Suprapubic skin (tissue), 4 donors: ENCODE results near the gene GPLD1. TPM values are rescaled to one million over a fixed set of nuclear protein-coding genes. Genes with fewer than 3 reads are reported as not detected.

Source experiments
- DNase-seq, 2 donors: peaks; one replicate each; pipeline ENCODE4 v3.0.0-alpha.2; 2019; ENCODE audit warnings: low spot score in 2 of 2
- H3K27ac ChIP-seq: fragments of 200-600 bp; sonication (generic); one replicate; pipeline ENCODE4 v1.5.1; 2019
- H3K27me3 ChIP-seq: fragments of 200-600 bp; sonication (generic); one replicate; pipeline ENCODE4 v1.5.1; 2019
- H3K36me3 ChIP-seq: fragments of 200-600 bp; sonication (generic); one replicate; pipeline ENCODE4 v1.5.1; 2019
- H3K4me1 ChIP-seq: fragments of 200-600 bp; sonication (generic); one replicate; pipeline ENCODE4 v1.5.1; 2019
- H3K4me3 ChIP-seq: fragments of 200-600 bp; sonication (generic); one replicate; pipeline ENCODE4 v1.5.1; 2019; ENCODE audit warnings: mild to moderate bottlenecking
- H3K9me3 ChIP-seq: fragments of 200-600 bp; sonication (generic); one replicate; pipeline ENCODE4 v1.5.1; 2019
- CTCF ChIP-seq, 2 donors: fragments of 200-600 bp in 1 of 2; fragments of 450-650 bp in 1 of 2; sonication (generic) in 1 of 2; IDR thresholded peaks; one replicate each; pipeline ENCODE4 v1.5.1; 2016 to 2019; ENCODE audit warnings: antibody characterized with exemption in 2 of 2, mild to moderate bottlenecking in 1 of 2, moderate library complexity in 1 of 2
- EP300 ChIP-seq: sonication (generic); formaldehyde crosslinking; IDR thresholded peaks from one replicate; pipeline ENCODE4 v1.6.1; 2017; ENCODE audit warnings: antibody characterized with exemption
- POLR2A ChIP-seq, 2 donors: fragments of 450-650 bp; IDR thresholded peaks; one replicate each; pipeline ENCODE4 v1.6.1; 2017; ENCODE audit warnings: antibody characterized with exemption in 2 of 2, mild to moderate bottlenecking in 2 of 2, moderate library complexity in 2 of 2
- POLR2AphosphoS5 ChIP-seq, 3 donors: sonication (generic); formaldehyde crosslinking; IDR thresholded peaks; one replicate each; pipeline ENCODE4 v1.6.1; 2017; ENCODE audit warnings: antibody characterized with exemption in 3 of 3
- WGBS: methylation state at CpG from one replicate; pipeline ENCODE4 v1.1.5; 2018; 5-methylcytosine and 5-hydroxymethylcytosine counted together
- total RNA-seq, 4 donors: library from RNA; depleted of rRNA; stranded (reverse); fragments of >200 nt; gene quantifications; one replicate each; pipeline ENCODE4 v1.1.0, GENCODE V29; 2016

The GPLD1 gene
- total RNA-seq, 4 donors from 2014 or later, result 28.9 to 55.3 (median 38.1) TPM

- Histone ChIP-seq H3K4me1 (no peaks in the 10 kb centered on the region), H3K9me3 (no peaks in the 10 kb centered on the region), H3K4me3 (no peak overlapping the region), H3K27me3 (no peaks in the 10 kb centered on the region), H3K36me3 (no peaks in the 10 kb centered on the region), H3K27ac (no peak overlapping the region)
- no peak for TF ChIP-seq POLR2AphosphoS5 (IDR thresholded peaks at IDR 0.05)
- DNase-seq, result no peak
- 62% methylated on average over 4 of the region's 4 CpGs for WGBS
Measured at GRCh38 chr6:24478903-24479302, 10.5 kb downstream of the GPLD1 start.

GRCh38 chr6:24477070-24477469 is 12.3 kb downstream of the GPLD1 start:
- Histone ChIP-seq H3K4me3 (no peak overlapping the region), H3K36me3 (no peaks in the 10 kb centered on the region), H3K9me3 (no peaks in the 10 kb centered on the region), H3K4me1 (no peaks in the 10 kb centered on the region), H3K27me3 (no peaks in the 10 kb centered on the region), H3K27ac (no peak overlapping the region)
- 92% methylated on average over 1 of the region's 1 CpG for WGBS
- no peak for DNase-seq
- no peak for TF ChIP-seq POLR2A (IDR thresholded peaks at IDR 0.05)
- TF ChIP-seq EP300, result no peak
- no peak for TF ChIP-seq POLR2AphosphoS5 (IDR thresholded peaks at IDR 0.05)
- no peak for TF ChIP-seq CTCF (IDR thresholded peaks at IDR 0.05)

- 79% methylated on average over 6 of the region's 6 CpGs for WGBS
- no peaks in the 10 kb centered on the region for H3K4me1 ChIP-seq
- H3K36me3 ChIP-seq, result no peaks in the 10 kb centered on the region
- DNase-seq, result no peak
- no peak overlapping the region for H3K27ac ChIP-seq
- TF ChIP-seq POLR2AphosphoS5 (IDR thresholded peaks at IDR 0.05), result no peak
- TF ChIP-seq CTCF (IDR thresholded peaks at IDR 0.05), result no peak
- TF ChIP-seq POLR2A (IDR thresholded peaks at IDR 0.05), result no peak
- TF ChIP-seq EP300, result no peak
- H3K4me3 ChIP-seq, result no peak overlapping the region
- no peaks in the 10 kb centered on the region for H3K9me3 ChIP-seq
- no peaks in the 10 kb centered on the region for H3K27me3 ChIP-seq
Measured at GRCh38 chr6:24476631-24477030, 12.7 kb downstream of the GPLD1 start.

- no peaks in the 10 kb centered on the region for H3K9me3 ChIP-seq
- no peaks in the 10 kb centered on the region for H3K27me3 ChIP-seq
- H3K4me1 ChIP-seq, result no peaks in the 10 kb centered on the region
- no peak overlapping the region for H3K4me3 ChIP-seq
- TF ChIP-seq CTCF (IDR thresholded peaks at IDR 0.05), result no peak
- no peak for TF ChIP-seq POLR2A (IDR thresholded peaks at IDR 0.05)
- no peak for TF ChIP-seq EP300
- no peak for TF ChIP-seq POLR2AphosphoS5 (IDR thresholded peaks at IDR 0.05)
- no peak for DNase-seq
- no peak overlapping the region for H3K27ac ChIP-seq
- H3K36me3 ChIP-seq, result no peaks in the 10 kb centered on the region
Measured at GRCh38 chr6:24472181-24472580, 17.2 kb downstream of the GPLD1 start.

GRCh38 chr6:24469811-24470210 is 19.6 kb downstream of the GPLD1 start:
- TF ChIP-seq POLR2AphosphoS5 (IDR thresholded peaks at IDR 0.05) (no peak), POLR2A (IDR thresholded peaks at IDR 0.05) (no peak), CTCF (IDR thresholded peaks at IDR 0.05) (no peak), EP300 (no peak)
- no peaks in the 10 kb centered on the region for H3K9me3 ChIP-seq
- no peaks in the 10 kb centered on the region for H3K36me3 ChIP-seq
- H3K4me3 ChIP-seq, result no peak overlapping the region
- 81% methylated on average over 7 of the region's 7 CpGs for WGBS
- no peak for DNase-seq
- no peaks in the 10 kb centered on the region for H3K4me1 ChIP-seq
- H3K27ac ChIP-seq, result no peak overlapping the region
- H3K27me3 ChIP-seq, result no peaks in the 10 kb centered on the region

GRCh38 chr6:24464253-24465038 is 24.9 kb downstream of the GPLD1 start:
- Histone ChIP-seq H3K9me3 (no peaks in the 10 kb centered on the region), H3K4me1 (no peaks in the 10 kb centered on the region), H3K4me3 (no peak overlapping the region), H3K27me3 (no peaks in the 10 kb centered on the region), H3K27ac (no peak overlapping the region), H3K36me3 (no peaks in the 10 kb centered on the region)
- TF ChIP-seq POLR2A (IDR thresholded peaks at IDR 0.05) (no peak), CTCF (IDR thresholded peaks at IDR 0.05) (no peak), EP300 (no peak), POLR2AphosphoS5 (IDR thresholded peaks at IDR 0.05) (no peak)
- no peak for DNase-seq
- WGBS, result 84% methylated on average over 10 of the region's 11 CpGs
